Epidermal melanocyte (primary cell): ENCODE measurements around the gene CDH23.

ENCODE experiments used
- DNase-seq: peaks from one replicate; pipeline ENCODE4 v3.0.0; 2011; ENCODE audit warnings: low spot score; ENCODE audit not compliant: insufficient read length

Gene CDH23

GRCh38 chr10:71621231-71622153, 224.8 kb downstream of the CDH23 start:
- DNase-seq: no peak

GRCh38 chr10:71622154-71622526, 225.4 kb downstream of the CDH23 start:
- DNase-seq: no peak

- no peak for DNase-seq
These were observed 225.9 kb downstream of the CDH23 start for GRCh38 chr10:71622616-71623015.

- DNase-seq: no peak
These were observed 226.6 kb downstream of the CDH23 start for GRCh38 chr10:71623098-71623985.

GRCh38 chr10:71623986-71624291, 227.2 kb downstream of the CDH23 start:
- no peak for DNase-seq

GRCh38 chr10:71625445-71626175, 228.9 kb downstream of the CDH23 start:
- no peak for DNase-seq

GRCh38 chr10:71627230-71627939, 230.7 kb downstream of the CDH23 start:
- no peak for DNase-seq

GRCh38 chr10:71627956-71628355, 231.2 kb downstream of the CDH23 start:
- no peak for DNase-seq

GRCh38 chr10:71629131-71629530, 232.4 kb downstream of the CDH23 start:
- DNase-seq: no peak

- DNase-seq: no peak
These were observed 233.4 kb downstream of the CDH23 start for GRCh38 chr10:71630168-71630567.

GRCh38 chr10:71631007-71631861, 234.5 kb downstream of the CDH23 start:
- no peak for DNase-seq

GRCh38 chr10:71632200-71632820, 235.6 kb downstream of the CDH23 start:
- no peak for DNase-seq

- DNase-seq: no peak
These were observed 236.3 kb downstream of the CDH23 start for GRCh38 chr10:71632896-71633600.

- no peak for DNase-seq
These were observed 237.2 kb downstream of the CDH23 start for GRCh38 chr10:71633920-71634319.

- no peak for DNase-seq
These were observed 237.9 kb downstream of the CDH23 start for GRCh38 chr10:71634531-71635164.

- no peak for DNase-seq
These were observed 238.6 kb downstream of the CDH23 start for GRCh38 chr10:71635251-71635866.

- no peak for DNase-seq
These were observed 239.1 kb downstream of the CDH23 start for GRCh38 chr10:71635867-71636266.

- DNase-seq: no peak
These were observed 239.9 kb downstream of the CDH23 start for GRCh38 chr10:71636588-71636987.
